ENCODE measurements around the gene PROP1.

- TF ChIP-seq EP300 (IDR thresholded peaks at IDR 0.05; ENCODE audit: borderline replicate concordance), result no peak
- TF ChIP-seq, protein P1, sequence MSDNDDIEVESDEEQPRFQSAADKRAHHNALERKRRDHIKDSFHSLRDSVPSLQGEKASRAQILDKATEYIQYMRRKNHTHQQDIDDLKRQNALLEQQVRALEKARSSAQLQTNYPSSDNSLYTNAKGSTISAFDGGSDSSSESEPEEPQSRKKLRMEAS (IDR thresholded peaks at IDR 0.05), result no peak
- no peak for TF ChIP-seq YY1 (IDR thresholded peaks at IDR 0.05; ENCODE audit: low read depth)
- TF ChIP-seq EGR1 (IDR thresholded peaks at IDR 0.05), result no peak
- TF ChIP-seq REST (IDR thresholded peaks at IDR 0.05; ENCODE audit: low read depth), result no peak
- no peak for TF ChIP-seq ZBTB7A (IDR thresholded peaks at IDR 0.05; ENCODE audit: low read depth)
- no peak for TF ChIP-seq TCF12 (IDR thresholded peaks at IDR 0.05; ENCODE audit: low read depth)
Observed at GRCh38 chr5:177992466-177992865, 3.6 kb downstream of the PROP1 start.

Data from Ishikawa (cell line).